OCI-LY1 (cell line): ENCODE results near the gene MTMR12.

Experiments used
- H2AFZ ChIP-seq: fragments of 200-600 bp; sonication (generic), shearing (Covaris generic); 2 replicates; pipeline ENCODE4 v1.6.0; 2014; ENCODE audit warnings: antibody characterized with exemption, mild to moderate bottlenecking, low read length
- H3F3A ChIP-seq: fragments of 200-600 bp; sonication (generic), shearing (Covaris generic); 2 replicates; pipeline ENCODE4 v1.6.0; 2014; ENCODE audit warnings: mild to moderate bottlenecking, antibody characterized with exemption, low read length, moderate library complexity; ENCODE audit not compliant: insufficient read depth
- H3K27ac ChIP-seq: fragments of 200-600 bp; sonication (generic); 2 replicates; pipeline ENCODE4 v1.5.1; 2014; ENCODE audit warnings: low read length, mixed run types, mild to moderate bottlenecking, low read depth; ENCODE audit not compliant: poor library complexity, severe bottlenecking
- H3K27me3 ChIP-seq: fragments of 200-600 bp; sonication (generic); 2 replicates; pipeline ENCODE4 v1.6.0; 2014; ENCODE audit warnings: antibody characterized with exemption, mild to moderate bottlenecking, low read length, moderate library complexity; ENCODE audit not compliant: insufficient read depth
- H3K36me3 ChIP-seq: fragments of 200-600 bp; sonication (generic); 2 replicates; pipeline ENCODE4 v1.6.1; 2014; ENCODE audit warnings: mild to moderate bottlenecking, antibody characterized with exemption, low read length, moderate library complexity, mixed read lengths; ENCODE audit not compliant: insufficient read depth
- H3K4me1 ChIP-seq: fragments of 200-600 bp; sonication (generic); 2 replicates; pipeline ENCODE4 v1.5.1; 2014; ENCODE audit warnings: mild to moderate bottlenecking, low read length, moderate library complexity; ENCODE audit not compliant: insufficient read depth, severe bottlenecking
- H3K4me2 ChIP-seq: fragments of 200-600 bp; sonication (generic), shearing (Covaris generic); 2 replicates; pipeline ENCODE4 v1.6.1; 2014; ENCODE audit warnings: low read length
- H3K4me3 ChIP-seq: fragments of 200-600 bp; sonication (generic); 2 replicates; pipeline ENCODE4 v1.5.1; 2014; ENCODE audit warnings: low read length, low read depth, mild to moderate bottlenecking, mixed read lengths; ENCODE audit not compliant: poor library complexity, severe bottlenecking
- H3K79me2 ChIP-seq: fragments of 200-600 bp; shearing (Covaris generic); 2 replicates; pipeline ENCODE4 v1.6.1; 2016; ENCODE audit warnings: mixed run types, low read length, mixed read lengths; ENCODE audit not compliant: insufficient read depth
- H3K9ac ChIP-seq: fragments of 200-600 bp; sonication (generic), shearing (Covaris generic); 2 replicates; pipeline ENCODE4 v1.6.1; 2014; ENCODE audit warnings: mild to moderate bottlenecking, low read length, mixed read lengths
- H3K9me2 ChIP-seq: fragments of 200-600 bp; sonication (generic), shearing (Covaris generic); 2 replicates; pipeline ENCODE4 v1.6.1; 2014; ENCODE audit warnings: low read depth, mild to moderate bottlenecking, low read length, mixed read lengths
- H3K9me3 ChIP-seq: fragments of 200-600 bp; shearing (Covaris generic); 2 replicates; pipeline ENCODE4 v1.6.1; 2014; ENCODE audit warnings: low read length, mixed read lengths
- H4K20me1 ChIP-seq: fragments of 200-600 bp; sonication (generic), shearing (Covaris generic); 2 replicates; pipeline ENCODE4 v1.6.0; 2016; ENCODE audit warnings: mild to moderate bottlenecking, low read length; ENCODE audit not compliant: insufficient read depth
- CTCF ChIP-seq: fragments of 200-600 bp; sonication (generic), shearing (Covaris generic); IDR thresholded peaks from 2 replicates; pipeline ENCODE4 v1.5.1; 2017; ENCODE audit warnings: mild to moderate bottlenecking, antibody characterized with exemption, low read length, moderate library complexity, mixed read lengths
- EZH2 ChIP-seq: fragments of 200-600 bp; sonication (generic), shearing (Covaris generic); IDR thresholded peaks from 2 replicates; pipeline ENCODE4 v1.8.0; 2017; ENCODE audit warnings: borderline replicate concordance, mixed run types, mild to moderate bottlenecking, antibody characterized with exemption, low read length, moderate library complexity, mixed read lengths

MTMR12 gene

GRCh38 chr5:32353420-32353819 lies 40.7 kb upstream of the MTMR12 start:
- Histone ChIP-seq H3K36me3 (peaks cover 47% of the 10 kb centered on the region), H3K27me3 (no peaks in the 10 kb centered on the region), H3K4me1 (no peaks in the 10 kb centered on the region), H2AFZ (no peak overlapping the region), H3K4me2 (no peak overlapping the region), H4K20me1 (no peaks in the 10 kb centered on the region), H3K9me2 (no peaks in the 10 kb centered on the region), H3K9me3 (no peaks in the 10 kb centered on the region), H3K4me3 (no peak overlapping the region), H3K9ac (no peak overlapping the region), H3F3A (no peaks in the 10 kb centered on the region), H3K27ac (no peak overlapping the region), H3K79me2 (no peaks in the 10 kb centered on the region)
- TF ChIP-seq CTCF, result no peak
- TF ChIP-seq EZH2, result no peak

GRCh38 chr5:32352685-32353084 lies 39.9 kb upstream of the MTMR12 start:
- Histone ChIP-seq H3K4me3 (no peak overlapping the region), H3K79me2 (no peaks in the 10 kb centered on the region), H3K9me3 (no peaks in the 10 kb centered on the region), H3K9ac (no peak overlapping the region), H4K20me1 (no peaks in the 10 kb centered on the region), H3K4me2 (no peak overlapping the region), H2AFZ (no peak overlapping the region), H3F3A (no peaks in the 10 kb centered on the region), H3K4me1 (no peaks in the 10 kb centered on the region), H3K27me3 (no peaks in the 10 kb centered on the region), H3K9me2 (no peaks in the 10 kb centered on the region), H3K27ac (no peak overlapping the region), H3K36me3 (peaks cover 40% of the 10 kb centered on the region)
- TF ChIP-seq CTCF, result no peak
- no peak for TF ChIP-seq EZH2

- Histone ChIP-seq H3K9ac (no peak overlapping the region), H3K27ac (no peak overlapping the region)
- TF ChIP-seq CTCF (no peak), EZH2 (no peak)
Observed at GRCh38 chr5:32346869-32347268, 34.1 kb upstream of the MTMR12 start.

More at GRCh38 chr5:32346869-32347268, 34.1 kb upstream of the MTMR12 start:
- Histone ChIP-seq H3K9me3 (peaks cover 4% of the 10 kb centered on the region), H3K27me3 (no peaks in the 10 kb centered on the region), H2AFZ (no peak overlapping the region), H3F3A (no peaks in the 10 kb centered on the region), H3K4me2 (no peak overlapping the region), H4K20me1 (no peaks in the 10 kb centered on the region), H3K9me2 (no peaks in the 10 kb centered on the region), H3K4me3 (no peak overlapping the region), H3K36me3 (no peaks in the 10 kb centered on the region), H3K79me2 (no peaks in the 10 kb centered on the region), H3K4me1 (no peaks in the 10 kb centered on the region)
